ENCODE results near the gene ZNF689.

- no peak for TF ChIP-seq CTCF (IDR thresholded peaks at IDR 0.05)
- no peak for TF ChIP-seq POLR2A (IDR thresholded peaks at IDR 0.05)
These were observed 43.7 kb downstream of the ZNF689 start for GRCh38 chr16:30566531-30566930.
